ENCODE data around the gene YES1. TPM values are rescaled to one million over a fixed set of nuclear protein-coding genes. Genes with fewer than 3 reads are reported as not detected.

Gene YES1
- total and polyA plus RNA-seq, 2 of the 13 experiments (the other 11 are each of a cell fraction or from before 2014, with no cell fraction given), result 17.2 to 70.8 TPM

DNA sequence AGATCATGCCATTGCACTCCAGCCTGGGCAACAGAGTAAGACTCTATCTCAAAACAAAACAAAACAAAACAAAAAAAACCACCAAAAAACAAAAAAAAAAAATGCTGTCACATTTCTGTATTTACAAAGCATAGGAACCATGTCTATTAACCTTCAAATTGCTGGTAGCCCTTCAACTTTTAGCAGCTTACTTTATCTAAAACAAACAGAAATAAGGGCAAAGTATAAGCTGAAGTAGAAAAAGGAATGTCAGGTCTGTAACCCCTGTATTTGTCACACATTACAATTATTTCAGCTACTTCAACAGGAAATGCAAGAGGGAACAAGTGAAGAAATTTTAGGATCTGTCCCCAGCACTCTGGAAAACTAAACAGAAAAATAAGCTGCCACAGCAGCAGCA, 129.2 kb downstream of the YES1 start (continued):
- TF ChIP-seq, protein P1, sequence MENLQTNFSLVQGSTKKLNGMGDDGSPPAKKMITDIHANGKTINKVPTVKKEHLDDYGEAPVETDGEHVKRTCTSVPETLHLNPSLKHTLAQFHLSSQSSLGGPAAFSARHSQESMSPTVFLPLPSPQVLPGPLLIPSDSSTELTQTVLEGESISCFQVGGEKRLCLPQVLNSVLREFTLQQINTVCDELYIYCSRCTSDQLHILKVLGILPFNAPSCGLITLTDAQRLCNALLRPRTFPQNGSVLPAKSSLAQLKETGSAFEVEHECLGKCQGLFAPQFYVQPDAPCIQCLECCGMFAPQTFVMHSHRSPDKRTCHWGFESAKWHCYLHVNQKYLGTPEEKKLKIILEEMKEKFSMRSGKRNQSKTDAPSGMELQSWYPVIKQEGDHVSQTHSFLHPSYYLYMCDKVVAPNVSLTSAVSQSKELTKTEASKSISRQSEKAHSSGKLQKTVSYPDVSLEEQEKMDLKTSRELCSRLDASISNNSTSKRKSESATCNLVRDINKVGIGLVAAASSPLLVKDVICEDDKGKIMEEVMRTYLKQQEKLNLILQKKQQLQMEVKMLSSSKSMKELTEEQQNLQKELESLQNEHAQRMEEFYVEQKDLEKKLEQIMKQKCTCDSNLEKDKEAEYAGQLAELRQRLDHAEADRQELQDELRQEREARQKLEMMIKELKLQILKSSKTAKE (CRISPR knock-in tag; IDR thresholded peaks at IDR 0.05; ENCODE audit: borderline replicate concordance), result no peak
- TF ChIP-seq CREM (IDR thresholded peaks at IDR 0.05), result no peak
- TF ChIP-seq CREM (CRISPR knock-in tag; IDR thresholded peaks at IDR 0.05), result no peak
- no peak for TF ChIP-seq KAT8 (CRISPR knock-in tag; IDR thresholded peaks at IDR 0.05)
- no peak for TF ChIP-seq ZBTB38 (CRISPR knock-in tag; IDR thresholded peaks at IDR 0.05)
- TF ChIP-seq FOXP1 (IDR thresholded peaks at IDR 0.05), result peak; percentile 58; the same call in 1 of the 2 replicates
- peak; percentile 73; the same call in 1 of the 2 replicates for TF ChIP-seq FOXP1 (CRISPR knock-in tag; IDR thresholded peaks at IDR 0.05)
- TF ChIP-seq, protein P2, sequence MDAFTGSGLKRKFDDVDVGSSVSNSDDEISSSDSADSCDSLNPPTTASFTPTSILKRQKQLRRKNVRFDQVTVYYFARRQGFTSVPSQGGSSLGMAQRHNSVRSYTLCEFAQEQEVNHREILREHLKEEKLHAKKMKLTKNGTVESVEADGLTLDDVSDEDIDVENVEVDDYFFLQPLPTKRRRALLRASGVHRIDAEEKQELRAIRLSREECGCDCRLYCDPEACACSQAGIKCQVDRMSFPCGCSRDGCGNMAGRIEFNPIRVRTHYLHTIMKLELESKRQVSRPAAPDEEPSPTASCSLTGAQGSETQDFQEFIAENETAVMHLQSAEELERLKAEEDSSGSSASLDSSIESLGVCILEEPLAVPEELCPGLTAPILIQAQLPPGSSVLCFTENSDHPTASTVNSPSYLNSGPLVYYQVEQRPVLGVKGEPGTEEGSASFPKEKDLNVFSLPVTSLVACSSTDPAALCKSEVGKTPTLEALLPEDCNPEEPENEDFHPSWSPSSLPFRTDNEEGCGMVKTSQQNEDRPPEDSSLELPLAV (CRISPR knock-in tag; conservative IDR thresholded peaks at IDR 0.05; ENCODE audit: low read depth), result no peak
- TF ChIP-seq ARHGAP35 (CRISPR knock-in tag; IDR thresholded peaks at IDR 0.05; ENCODE audit: borderline replicate concordance), result no peak
- no peak for TF ChIP-seq ZNF350 (CRISPR knock-in tag; IDR thresholded peaks at IDR 0.05; ENCODE audit: borderline replicate concordance, low read depth)
- peak; percentile 60 for TF ChIP-seq FOXA3 (CRISPR knock-in tag; IDR thresholded peaks at IDR 0.05)
- TF ChIP-seq, protein P3, sequence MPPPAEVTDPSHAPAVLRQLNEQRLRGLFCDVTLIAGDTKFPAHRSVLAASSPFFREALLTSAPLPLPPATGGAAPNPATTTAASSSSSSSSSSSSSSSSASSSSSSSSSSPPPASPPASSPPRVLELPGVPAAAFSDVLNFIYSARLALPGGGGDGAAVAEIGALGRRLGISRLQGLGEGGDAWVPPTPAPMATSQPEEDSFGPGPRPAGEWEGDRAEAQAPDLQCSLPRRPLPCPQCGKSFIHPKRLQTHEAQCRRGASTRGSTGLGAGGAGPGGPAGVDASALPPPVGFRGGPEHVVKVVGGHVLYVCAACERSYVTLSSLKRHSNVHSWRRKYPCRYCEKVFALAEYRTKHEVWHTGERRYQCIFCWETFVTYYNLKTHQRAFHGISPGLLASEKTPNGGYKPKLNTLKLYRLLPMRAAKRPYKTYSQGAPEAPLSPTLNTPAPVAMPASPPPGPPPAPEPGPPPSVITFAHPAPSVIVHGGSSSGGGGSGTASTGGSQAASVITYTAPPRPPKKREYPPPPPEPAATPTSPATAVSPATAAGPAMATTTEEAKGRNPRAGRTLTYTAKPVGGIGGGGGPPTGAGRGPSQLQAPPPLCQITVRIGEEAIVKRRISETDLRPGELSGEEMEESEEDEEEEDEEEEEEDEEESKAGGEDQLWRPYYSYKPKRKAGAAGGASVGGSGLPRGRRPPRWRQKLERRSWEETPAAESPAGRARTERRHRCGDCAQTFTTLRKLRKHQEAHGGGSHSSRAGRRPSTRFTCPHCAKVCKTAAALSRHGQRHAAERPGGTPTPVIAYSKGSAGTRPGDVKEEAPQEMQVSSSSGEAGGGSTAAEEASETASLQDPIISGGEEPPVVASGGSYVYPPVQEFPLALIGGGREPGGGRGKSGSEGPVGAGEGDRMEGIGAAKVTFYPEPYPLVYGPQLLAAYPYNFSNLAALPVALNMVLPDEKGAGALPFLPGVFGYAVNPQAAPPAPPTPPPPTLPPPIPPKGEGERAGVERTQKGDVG (CRISPR knock-in tag; IDR thresholded peaks at IDR 0.05; ENCODE audit: borderline replicate concordance), result no peak
- no peak for TF ChIP-seq ZNF160 (CRISPR knock-in tag; IDR thresholded peaks at IDR 0.05)
- no peak for TF ChIP-seq ZNF326 (CRISPR knock-in tag; IDR thresholded peaks at IDR 0.05; ENCODE audit: borderline replicate concordance)
- TF ChIP-seq RARA (CRISPR knock-in tag; IDR thresholded peaks at IDR 0.05), result peak; percentile 25; the same call in 1 of the 2 replicates
- no peak for TF ChIP-seq ZNF7 (CRISPR knock-in tag; IDR thresholded peaks at IDR 0.05)
- TF ChIP-seq KMT2B (CRISPR knock-in tag; IDR thresholded peaks at IDR 0.05), result no peak
- TF ChIP-seq, protein P4, sequence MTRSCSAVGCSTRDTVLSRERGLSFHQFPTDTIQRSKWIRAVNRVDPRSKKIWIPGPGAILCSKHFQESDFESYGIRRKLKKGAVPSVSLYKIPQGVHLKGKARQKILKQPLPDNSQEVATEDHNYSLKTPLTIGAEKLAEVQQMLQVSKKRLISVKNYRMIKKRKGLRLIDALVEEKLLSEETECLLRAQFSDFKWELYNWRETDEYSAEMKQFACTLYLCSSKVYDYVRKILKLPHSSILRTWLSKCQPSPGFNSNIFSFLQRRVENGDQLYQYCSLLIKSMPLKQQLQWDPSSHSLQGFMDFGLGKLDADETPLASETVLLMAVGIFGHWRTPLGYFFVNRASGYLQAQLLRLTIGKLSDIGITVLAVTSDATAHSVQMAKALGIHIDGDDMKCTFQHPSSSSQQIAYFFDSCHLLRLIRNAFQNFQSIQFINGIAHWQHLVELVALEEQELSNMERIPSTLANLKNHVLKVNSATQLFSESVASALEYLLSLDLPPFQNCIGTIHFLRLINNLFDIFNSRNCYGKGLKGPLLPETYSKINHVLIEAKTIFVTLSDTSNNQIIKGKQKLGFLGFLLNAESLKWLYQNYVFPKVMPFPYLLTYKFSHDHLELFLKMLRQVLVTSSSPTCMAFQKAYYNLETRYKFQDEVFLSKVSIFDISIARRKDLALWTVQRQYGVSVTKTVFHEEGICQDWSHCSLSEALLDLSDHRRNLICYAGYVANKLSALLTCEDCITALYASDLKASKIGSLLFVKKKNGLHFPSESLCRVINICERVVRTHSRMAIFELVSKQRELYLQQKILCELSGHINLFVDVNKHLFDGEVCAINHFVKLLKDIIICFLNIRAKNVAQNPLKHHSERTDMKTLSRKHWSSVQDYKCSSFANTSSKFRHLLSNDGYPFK (CRISPR knock-in tag; IDR thresholded peaks at IDR 0.05; ENCODE audit: borderline replicate concordance), result no peak
- TF ChIP-seq PCBP2 (optimal IDR thresholded peaks at IDR 0.05; ENCODE audit: low read depth, low read length, poor library complexity, severe bottlenecking), result no peak
- no peak for TF ChIP-seq ASH2L (IDR thresholded peaks at IDR 0.05; ENCODE audit: insufficient read length, low read depth, low read length)
- TF ChIP-seq ZFAT (CRISPR knock-in tag; conservative IDR thresholded peaks at IDR 0.05), result no peak

All from HepG2 (cell line).